Gastrocnemius medialis (tissue), 4 donors: ENCODE results near the gene BARX2.

ENCODE experiments used
- POLR2A ChIP-seq, 2 donors: fragments of 450-650 bp; IDR thresholded peaks; one replicate each; pipeline ENCODE4 v1.6.1; 2017; ENCODE audit warnings: antibody characterized with exemption in 2 of 2, mild to moderate bottlenecking in 2 of 2, moderate library complexity in 2 of 2
- TF ChIP-seq, protein P1 (sequence below), 5 experiments: fragments of 450-650 bp in 3 of 5; fragments of 200-600 bp in 2 of 5; sonication (generic) in 2 of 5; IDR thresholded peaks in 4 of 5; conservative IDR thresholded peaks in 1 of 5; 1 replicate in 4 of 5; 2 replicates in 1 of 5; pipeline ENCODE4 v1.5.1; 2016 to 2019; ENCODE audit warnings: antibody characterized with exemption in 5 of 5, mild to moderate bottlenecking in 3 of 5, moderate library complexity in 3 of 5

DNA sequence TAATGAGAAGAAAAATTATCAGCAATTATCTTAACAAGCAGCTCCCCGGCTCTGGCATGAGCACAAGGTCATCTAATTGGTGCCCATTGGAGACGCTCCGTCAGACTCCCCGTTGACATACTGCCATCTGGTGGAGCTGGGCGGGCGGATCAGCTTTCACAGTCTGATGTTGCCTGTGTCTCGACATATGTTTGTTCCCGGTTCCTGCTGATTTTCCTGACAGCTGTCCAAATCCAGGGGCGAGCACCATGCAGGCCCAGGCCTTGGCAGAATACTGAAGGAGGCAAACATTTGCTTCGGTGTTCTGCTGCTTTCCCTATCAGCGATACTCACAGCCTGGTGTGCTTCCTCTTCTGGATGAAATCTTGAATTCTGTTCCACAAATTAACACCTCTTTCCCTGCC lies 43.8 kb upstream of the BARX2 start:
- TF ChIP-seq, protein P1, sequence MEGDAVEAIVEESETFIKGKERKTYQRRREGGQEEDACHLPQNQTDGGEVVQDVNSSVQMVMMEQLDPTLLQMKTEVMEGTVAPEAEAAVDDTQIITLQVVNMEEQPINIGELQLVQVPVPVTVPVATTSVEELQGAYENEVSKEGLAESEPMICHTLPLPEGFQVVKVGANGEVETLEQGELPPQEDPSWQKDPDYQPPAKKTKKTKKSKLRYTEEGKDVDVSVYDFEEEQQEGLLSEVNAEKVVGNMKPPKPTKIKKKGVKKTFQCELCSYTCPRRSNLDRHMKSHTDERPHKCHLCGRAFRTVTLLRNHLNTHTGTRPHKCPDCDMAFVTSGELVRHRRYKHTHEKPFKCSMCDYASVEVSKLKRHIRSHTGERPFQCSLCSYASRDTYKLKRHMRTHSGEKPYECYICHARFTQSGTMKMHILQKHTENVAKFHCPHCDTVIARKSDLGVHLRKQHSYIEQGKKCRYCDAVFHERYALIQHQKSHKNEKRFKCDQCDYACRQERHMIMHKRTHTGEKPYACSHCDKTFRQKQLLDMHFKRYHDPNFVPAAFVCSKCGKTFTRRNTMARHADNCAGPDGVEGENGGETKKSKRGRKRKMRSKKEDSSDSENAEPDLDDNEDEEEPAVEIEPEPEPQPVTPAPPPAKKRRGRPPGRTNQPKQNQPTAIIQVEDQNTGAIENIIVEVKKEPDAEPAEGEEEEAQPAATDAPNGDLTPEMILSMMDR (IDR thresholded peaks at IDR 0.05 in 4 of 5, conservative IDR thresholded peaks at IDR 0.05 in 1 of 5), result peak; percentile 73 to 85 (median 83)
- no peak for TF ChIP-seq POLR2A (IDR thresholded peaks at IDR 0.05)
